GM23338 (cell line): ENCODE measurements around the gene PROZ. TPM values are rescaled to one million over a fixed set of nuclear protein-coding genes. Genes with fewer than 3 reads are reported as not detected.
A peak's percentile ranks its signal among the peaks of the same experiment; 100 is the strongest.

Experiments
- ATAC-seq: fragments of 200-7000 bp; cut with Tn5 transposase; 3 replicates; pipeline ENCODE4 v1.9.1; 2020
- DNase-seq: peaks from one replicate; pipeline ENCODE4 v3.0.0-alpha.2; 2015; ENCODE audit warnings: low spot score
- H2AFZ ChIP-seq: fragments of 200-600 bp; sonication (generic); 2 replicates; pipeline ENCODE4 v1.8.0; 2016; ENCODE audit warnings: antibody characterized with exemption, mild to moderate bottlenecking, moderate library complexity
- H3F3A ChIP-seq: fragments of 200-600 bp; sonication (generic); replicated peaks from 2 replicates; pipeline ENCODE4 v1.8.0; 2017; ENCODE audit warnings: antibody characterized with exemption, mixed run types, low read depth
- H3K27ac ChIP-seq: fragments of 200-600 bp; sonication (generic); 2 replicates; pipeline ENCODE4 v1.6.1; 2016; ENCODE audit warnings: low read depth
- H3K27me3 ChIP-seq: fragments of 200-600 bp; sonication (generic); 2 replicates; pipeline ENCODE4 v1.8.0; 2016; ENCODE audit warnings: mild to moderate bottlenecking, mixed run types, moderate library complexity; ENCODE audit not compliant: insufficient read depth
- H3K36me3 ChIP-seq: fragments of 200-600 bp; sonication (generic); 2 replicates; pipeline ENCODE4 v1.8.0; 2016; ENCODE audit warnings: mild to moderate bottlenecking; ENCODE audit not compliant: insufficient read depth
- H3K4me1 ChIP-seq: fragments of 200-600 bp; sonication (generic); 2 replicates; pipeline ENCODE4 v1.8.0; 2016; ENCODE audit warnings: mild to moderate bottlenecking, moderate library complexity; ENCODE audit not compliant: insufficient read depth
- H3K4me2 ChIP-seq: fragments of 200-600 bp; sonication (generic); 2 replicates; pipeline ENCODE4 v1.7.1; 2017; ENCODE audit warnings: mixed run types
- H3K4me3 ChIP-seq: fragments of 200-600 bp; sonication (generic); 2 replicates; pipeline ENCODE4 v1.6.1; 2016; ENCODE audit warnings: mixed run types
- H3K79me2 ChIP-seq: fragments of 200-600 bp; sonication (generic); replicated peaks from 2 replicates; pipeline ENCODE4 v1.8.0; 2017; ENCODE audit warnings: mild to moderate bottlenecking; ENCODE audit not compliant: insufficient read depth
- H3K9me2 ChIP-seq: fragments of 200-600 bp; sonication (generic); 2 replicates; pipeline ENCODE4 v1.8.0; 2017; ENCODE audit not compliant: insufficient read depth
- H4K20me1 ChIP-seq: fragments of 200-600 bp; sonication (generic); replicated peaks from 2 replicates; pipeline ENCODE4 v1.8.0; 2017; ENCODE audit warnings: mild to moderate bottlenecking; ENCODE audit not compliant: insufficient read depth
- H3K27ac Mint-ChIP-seq: 2 replicates; pipeline ENCODE4 v1.8.0; 2020; ENCODE audit warnings: inconsistent platforms, mild to moderate bottlenecking, moderate library complexity, mixed read lengths
- H3K27me3 Mint-ChIP-seq: 3 replicates; pipeline ENCODE4 v1.8.0; 2022; ENCODE audit warnings: low read depth, mild to moderate bottlenecking, moderate library complexity, mixed read lengths, inconsistent platforms; ENCODE audit not compliant: insufficient read depth, poor library complexity
- H3K36me3 Mint-ChIP-seq: 3 replicates; pipeline ENCODE4 v1.8.0; 2021; ENCODE audit warnings: low read depth, mild to moderate bottlenecking, inconsistent platforms, moderate library complexity, mixed read lengths
- H3K4me1 Mint-ChIP-seq: 3 replicates; pipeline ENCODE4 v1.8.0; 2020; ENCODE audit warnings: mild to moderate bottlenecking, inconsistent platforms, mixed read lengths
- H3K4me3 Mint-ChIP-seq: 3 replicates; pipeline ENCODE4 v1.8.0; 2021; ENCODE audit warnings: moderate library complexity, mild to moderate bottlenecking, inconsistent platforms, mixed read lengths
- H3K9me3 Mint-ChIP-seq: 3 replicates; pipeline ENCODE4 v1.8.0; 2020; ENCODE audit warnings: moderate library complexity, mild to moderate bottlenecking, inconsistent platforms, mixed read lengths
- CREB1 ChIP-seq: fragments of 250-450 bp; sonication (Bioruptor Pico); IDR thresholded peaks from 2 replicates; pipeline ENCODE4 v1.5.0; 2020; ENCODE audit warnings: low read depth, mild to moderate bottlenecking, moderate library complexity
- CTCF ChIP-seq, 2 experiments: fragments of 200-600 bp in 1 of 2; sonication (generic) in 1 of 2; conservative IDR thresholded peaks; 2 replicates each; pipeline versions ENCODE4 v1.5.1 to v1.6.1; 2016 to 2017; ENCODE audit warnings: antibody characterized with exemption in 2 of 2, low read depth in 2 of 2, mild to moderate bottlenecking in 2 of 2, moderate library complexity in 1 of 2
- EZH2 ChIP-seq: fragments of 200-600 bp; sonication (generic); IDR thresholded peaks from one replicate; pipeline ENCODE4 v1.8.0; 2017; ENCODE audit warnings: antibody characterized with exemption, mild to moderate bottlenecking, low read depth; ENCODE audit not compliant: unreplicated experiment
- EZH2phosphoT487 ChIP-seq: fragments of 200-600 bp; sonication (generic); IDR thresholded peaks from one replicate; pipeline ENCODE4 v1.8.1; 2018; ENCODE audit warnings: antibody characterized with exemption; ENCODE audit not compliant: unreplicated experiment
- JUNB ChIP-seq: IDR thresholded peaks from one replicate; pipeline ENCODE4 v1.6.1; 2016; ENCODE audit warnings: antibody characterized with exemption; ENCODE audit not compliant: unreplicated experiment
- NANOG ChIP-seq: IDR thresholded peaks from 2 replicates; pipeline ENCODE4 v1.6.1; 2016; ENCODE audit warnings: antibody characterized with exemption, borderline replicate concordance
- POLR2AphosphoS5 ChIP-seq: IDR thresholded peaks from 2 replicates; pipeline ENCODE4 v1.6.1; 2016; ENCODE audit warnings: antibody characterized with exemption, low read depth
- REST ChIP-seq: IDR thresholded peaks from one replicate; pipeline ENCODE4 v1.6.1; 2018; ENCODE audit warnings: antibody characterized with exemption; ENCODE audit not compliant: unreplicated experiment
- STAT1 ChIP-seq: IDR thresholded peaks from one replicate; pipeline ENCODE4 v1.6.1; 2016; ENCODE audit warnings: antibody characterized with exemption; ENCODE audit not compliant: unreplicated experiment
- ZNF114 ChIP-seq: fragments of 250-450 bp; sonication (Bioruptor Pico); IDR thresholded peaks from 2 replicates; pipeline ENCODE4 v1.5.0; 2020; ENCODE audit warnings: mild to moderate bottlenecking, moderate library complexity
- ZNF331 ChIP-seq: fragments of 250-450 bp; sonication (Bioruptor Pico); IDR thresholded peaks from 2 replicates; pipeline ENCODE4 v1.5.0; 2020; ENCODE audit warnings: low read depth, mild to moderate bottlenecking, moderate library complexity
- polyA plus RNA-seq: library from polyadenylated mRNA; unstranded; fragments of >200 nt; fragmentation: Nextera tagmentation; extraction: Ambion mirVana; gene quantifications from 2 replicates; pipeline ENCODE4 v1.2.1, GENCODE V29; 2016
- total RNA-seq: library from RNA; depleted of rRNA; stranded (reverse); fragments of >200 nt; shearing (Covaris generic); gene quantifications from 2 replicates; pipeline ENCODE4 v1.2.3, GENCODE V29; 2014

PROZ gene
- total and polyA plus RNA-seq, 2 experiments from 2014 or later = 0.53 TPM; not detected in 1

GRCh38 chr13:113126265-113127150 is 31.9 kb upstream of the PROZ start:
- Histone ChIP-seq H3K4me1 (no peaks in the 10 kb centered on the region), H3K27ac (no peak overlapping the region), H3K9me2 (no peaks in the 10 kb centered on the region), H3K79me2 (no peaks in the 10 kb centered on the region), H2AFZ (no peak overlapping the region), H3F3A (no peaks in the 10 kb centered on the region), H3K27me3 (no peaks in the 10 kb centered on the region), H4K20me1 (no peaks in the 10 kb centered on the region), H3K4me2 (no peak overlapping the region), H3K4me3 (no peak overlapping the region), H3K36me3 (no peaks in the 10 kb centered on the region)
- ATAC-seq (no peak), DNase-seq (no peak)
- no peak for TF ChIP-seq CTCF (conservative IDR thresholded peaks at IDR 0.05; ENCODE audit: low read depth in 2 of 2)
- no peak for TF ChIP-seq NANOG
- TF ChIP-seq POLR2AphosphoS5 = no peak
- TF ChIP-seq JUNB = no peak
- no peak for TF ChIP-seq STAT1
- no peak for TF ChIP-seq EZH2phosphoT487
- TF ChIP-seq EZH2 = no peak
- TF ChIP-seq CREB1 (CRISPR knock-in tag) = no peak
- no peak for TF ChIP-seq ZNF114 (CRISPR knock-in tag)
- TF ChIP-seq ZNF331 (CRISPR knock-in tag) = no peak
- Mint-ChIP-seq H3K36me3 (no peaks in the 10 kb centered on the region; the same call in 2 of the 3 replicates), H3K9me3 (no peaks in the 10 kb centered on the region), H3K27me3 (peaks cover 15% of the 10 kb centered on the region), H3K4me3 (no peak overlapping the region), H3K4me1 (peaks cover 17% of the 10 kb centered on the region), H3K27ac (no peak overlapping the region)

- Histone ChIP-seq H4K20me1 (no peaks in the 10 kb centered on the region), H3K27me3 (no peaks in the 10 kb centered on the region), H3K4me3 (no peak overlapping the region), H2AFZ (peak overlapping the region; percentile 90; the same call in 1 of the 2 replicates), H3K27ac (no peak overlapping the region), H3K4me1 (no peaks in the 10 kb centered on the region), H3K79me2 (no peaks in the 10 kb centered on the region), H3K4me2 (0 out of 2 replicates have a peak overlapping the region, but pooled peaks have one; percentile 23), H3K36me3 (no peaks in the 10 kb centered on the region), H3K9me2 (no peaks in the 10 kb centered on the region), H3F3A (no peaks in the 10 kb centered on the region)
- H3K4me1 Mint-ChIP-seq = peaks cover 5% of the 10 kb centered on the region
- no peaks in the 10 kb centered on the region for H3K36me3 Mint-ChIP-seq
- peak overlapping the region; percentile 82; the same call in 1 of the 2 replicates for H3K27ac Mint-ChIP-seq
- DNase-seq = peak; percentile 47
- H3K4me3 Mint-ChIP-seq = no peak overlapping the region
- peak; percentile 84 for ATAC-seq
- H3K27me3 Mint-ChIP-seq = peaks cover 8% of the 10 kb centered on the region
- no peaks in the 10 kb centered on the region for H3K9me3 Mint-ChIP-seq
- no peak for TF ChIP-seq POLR2AphosphoS5
- TF ChIP-seq CTCF (conservative IDR thresholded peaks at IDR 0.05; ENCODE audit: low read depth in 2 of 2) = no peak; a peak in 1 of 4 replicates
- TF ChIP-seq EZH2phosphoT487 = no peak
- no peak for TF ChIP-seq EZH2
- no peak for TF ChIP-seq STAT1
- TF ChIP-seq REST = no peak
- no peak for TF ChIP-seq NANOG
- no peak for TF ChIP-seq ZNF114 (CRISPR knock-in tag)
- TF ChIP-seq ZNF331 (CRISPR knock-in tag) = no peak
- no peak for TF ChIP-seq CREB1 (CRISPR knock-in tag)
Observed at GRCh38 chr13:113129480-113129879, 29.0 kb upstream of the PROZ start.
